Spleen (tissue), 13 donors: ENCODE measurements around the gene GCA. TPM values are rescaled to one million over a fixed set of nuclear protein-coding genes. Genes with fewer than 3 reads are reported as not detected.
A peak's percentile ranks its signal among the peaks of the same experiment; 100 is the strongest.

ENCODE experiments used
- DNase-seq: peaks from one replicate; pipeline ENCODE4 v3.0.0-alpha.2; 2020
- H3K27ac ChIP-seq, 8 donors: fragments of 200-600 bp; sonication (generic) in 7 of 8; 1 replicate in 4 of 8; 2 replicates in 4 of 8; pipeline versions ENCODE4 v1.5.0 to v1.8.0; 2016 to 2021; ENCODE audit warnings: inconsistent platforms in 4 of 8, mild to moderate bottlenecking in 4 of 8, moderate library complexity in 1 of 8
- H3K27me3 ChIP-seq, 7 donors: fragments of 200-600 bp; sonication (generic) in 6 of 7; replicated peaks in 1 of 7; 1 replicate in 4 of 7; 2 replicates in 3 of 7; pipeline versions ENCODE4 v1.5.0 to v1.8.0; 2016 to 2021; ENCODE audit warnings: inconsistent platforms in 3 of 7, mild to moderate bottlenecking in 1 of 7
- H3K36me3 ChIP-seq, 6 donors: fragments of 200-600 bp; sonication (generic) in 5 of 6; 1 replicate in 4 of 6; 2 replicates in 2 of 6; pipeline versions ENCODE4 v1.5.0 to v1.8.0; 2016 to 2021; ENCODE audit warnings: inconsistent platforms in 2 of 6
- H3K4me1 ChIP-seq, 6 donors: fragments of 200-600 bp; sonication (generic) in 5 of 6; 1 replicate in 3 of 6; 2 replicates in 3 of 6; pipeline versions ENCODE4 v1.5.0 to v1.8.0; 2016 to 2021; ENCODE audit warnings: inconsistent platforms in 3 of 6
- H3K4me3 ChIP-seq, 8 donors: fragments of 200-600 bp; sonication (generic) in 7 of 8; 1 replicate in 4 of 8; 2 replicates in 4 of 8; pipeline versions ENCODE4 v1.5.0 to v1.8.0; 2016 to 2021; ENCODE audit warnings: inconsistent platforms in 4 of 8, mild to moderate bottlenecking in 4 of 8, moderate library complexity in 2 of 8
- H3K9me3 ChIP-seq, 8 donors: fragments of 200-600 bp; sonication (generic) in 7 of 8; 1 replicate in 4 of 8; 2 replicates in 4 of 8; pipeline versions ENCODE4 v1.5.0 to v1.8.0; 2016 to 2021; ENCODE audit warnings: inconsistent platforms in 4 of 8
- POLR2A ChIP-seq, 3 donors: fragments of 450-650 bp; IDR thresholded peaks; one replicate each; pipeline ENCODE4 v1.5.1; 2017; ENCODE audit warnings: antibody characterized with exemption in 3 of 3, mild to moderate bottlenecking in 1 of 3
- POLR2AphosphoS5 ChIP-seq, 3 donors: sonication (generic); formaldehyde crosslinking; IDR thresholded peaks; one replicate each; pipeline ENCODE4 v1.5.1; 2017; ENCODE audit warnings: antibody characterized with exemption in 3 of 3
- WGBS, 5 donors: extraction: QIAGEN DNeasy Blood & Tissue Kit in 3 of 5; methylation state at CpG; one replicate each; pipeline versions ENCODE4 v1.1.5 to v1.1.7; 2013 to 2018; 5-methylcytosine and 5-hydroxymethylcytosine counted together
- intact Hi-C: fragments of 100-400 bp; cut with DNase I; formaldehyde crosslinking; loops from one replicate; pipeline ENCODE4 v1.15.0; 2023; ENCODE audit warnings: low total_unique reads
- long read RNA-seq, 2 donors: transcript quantifications; one replicate each; lab custom pipeline, GENCODE V29; 2026
- polyA plus RNA-seq, 3 donors: library from polyadenylated mRNA; stranded (reverse); fragments of 200-250 nt; gene quantifications; one replicate each; pipeline ENCODE4 v1.2.1, GENCODE V29; 2013
- total RNA-seq, 7 donors: library from RNA; depleted of rRNA in 3 of 7; stranded (reverse); fragments of >200 nt in 3 of 7; fragmentation: NEBNext Ultra II Directional in 4 of 7; extraction: Animal tissue kit (Norgen Biotek cat#: 25700) in 4 of 7; gene quantifications; one replicate each; pipeline versions ENCODE4 v1.1.0 to v1.2.1, GENCODE V29; 2016 to 2021
- TF ChIP-seq, protein P1 (sequence below), 11 experiments: fragments of 200-600 bp in 7 of 11; fragments of 450-650 bp in 4 of 11; sonication (generic) in 4 of 11; IDR thresholded peaks in 8 of 11; conservative IDR thresholded peaks in 3 of 11; 1 replicate in 7 of 11; 2 replicates in 4 of 11; pipeline versions ENCODE4 v1.4.0 to v1.8.0; 2016 to 2021; ENCODE audit warnings: antibody characterized with exemption in 11 of 11, inconsistent platforms in 4 of 11, mild to moderate bottlenecking in 1 of 11
- donor health status: healthy with polysubstance abuse.
- donor health status: DM: no; HTN: no; CAD: no; lungs with moderate emphysema.
- donor health status: DM: no; HTN: no; CAD: no.
- donor health status: Bipolar disorder and iron deficiency.
- donor health status: healthy.
- donor health status: DM: no; HTN: no; CAD: no.
- donor health status: DM: yes; HTN: yes; CAD: no.

Gene GCA, protein sequence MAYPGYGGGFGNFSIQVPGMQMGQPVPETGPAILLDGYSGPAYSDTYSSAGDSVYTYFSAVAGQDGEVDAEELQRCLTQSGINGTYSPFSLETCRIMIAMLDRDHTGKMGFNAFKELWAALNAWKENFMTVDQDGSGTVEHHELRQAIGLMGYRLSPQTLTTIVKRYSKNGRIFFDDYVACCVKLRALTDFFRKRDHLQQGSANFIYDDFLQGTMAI
- 100 to 1,000 TPM; 118 to 498 (median 190) TPM for total RNA-seq
- 10 to 100 TPM; 49.1 to 65.7 (median 50.8) TPM for polyA plus RNA-seq
- long read RNA-seq, donor 1, transcript GCA-204 (8 exons, 1,992 nt): major isoform, 22 of 31 reads
- long read RNA-seq, donor 1, partial matches to known transcripts: 8 of 31 reads
- long read RNA-seq, donor 1, other reads (novel, unspliced or antisense): 0 of 31 reads
- long read RNA-seq, donor 2, transcript GCA-204 (8 exons, 1,992 nt): major isoform, 19 of 30 reads
- long read RNA-seq, donor 2, partial matches to known transcripts: 8 of 30 reads
- long read RNA-seq, donor 2, other reads (novel, unspliced or antisense): 0 of 30 reads

DNA sequence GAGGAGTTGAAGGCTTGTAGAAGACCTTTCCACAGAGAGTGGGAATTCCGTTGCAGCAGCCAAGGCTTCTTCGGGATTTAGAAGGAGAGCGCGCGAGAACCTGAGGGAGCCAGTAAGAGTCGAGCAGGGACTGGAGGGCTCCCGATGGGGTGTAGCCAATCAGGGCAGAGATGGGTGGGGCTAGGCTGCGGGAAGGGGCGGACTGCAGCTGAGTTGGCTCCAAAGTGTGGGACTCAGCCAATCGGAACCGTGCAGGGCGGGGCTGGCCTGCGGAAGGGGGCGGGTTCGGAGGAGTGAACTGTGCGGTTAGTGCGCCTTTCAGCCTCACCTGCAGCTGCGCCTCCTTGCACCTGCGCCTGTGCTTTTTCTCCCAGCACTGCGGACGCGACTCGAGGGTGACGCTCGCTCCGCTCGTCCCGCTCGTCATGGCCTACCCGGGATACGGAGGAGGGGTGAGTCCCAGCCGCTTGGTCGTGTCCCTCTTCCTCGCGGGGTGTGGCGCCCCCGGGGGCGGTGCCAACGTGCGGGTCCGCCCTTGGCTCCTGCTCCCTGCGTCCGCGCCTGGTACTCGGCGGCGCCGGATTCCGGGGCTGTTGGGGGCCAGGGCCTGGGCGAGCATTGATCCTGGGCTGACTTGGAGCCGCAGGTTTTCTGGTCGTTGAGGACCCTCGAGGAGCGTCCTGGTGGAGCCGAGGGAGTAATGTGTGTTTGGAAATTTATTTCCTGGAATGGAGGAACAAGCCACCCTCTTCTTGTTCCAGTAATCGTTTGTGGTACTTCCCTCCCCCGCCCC is at the start of gene GCA:
TSS of gene GCA (plus strand) at position 309 of the 793 bp plus-strand sequence. CDS start at position 426, 117 bp downstream.
- WGBS, 5 donors: 0 to 2% (median 0%) methylated on average over 37 to 57 of the region's 57 CpGs
- no peaks in the 10 kb centered on the region for H3K9me3 ChIP-seq
- peaks cover 0 to 16% (median 0%) of the 10 kb centered on the region in 6 donors for H3K36me3 ChIP-seq
- intact Hi-C loops: no loop called here
- peaks cover 0 to 90% (median 22%) of the 10 kb centered on the region in 6 donors for H3K4me1 ChIP-seq
- H3K4me3 ChIP-seq: peak within 1 kb of the TSS; percentile 80 to 99 (median 92)
- peak; percentile 99 for DNase-seq
- H3K27ac ChIP-seq: peak within 1 kb of the TSS; percentile 85 to 99 (median 93)
- TF ChIP-seq POLR2A (IDR thresholded peaks at IDR 0.05) (peak in 1 of 3 donors; percentile 59), POLR2AphosphoS5 (IDR thresholded peaks at IDR 0.05) (peak; percentile 89 to 95 (median 94))
- TF ChIP-seq, protein P1, sequence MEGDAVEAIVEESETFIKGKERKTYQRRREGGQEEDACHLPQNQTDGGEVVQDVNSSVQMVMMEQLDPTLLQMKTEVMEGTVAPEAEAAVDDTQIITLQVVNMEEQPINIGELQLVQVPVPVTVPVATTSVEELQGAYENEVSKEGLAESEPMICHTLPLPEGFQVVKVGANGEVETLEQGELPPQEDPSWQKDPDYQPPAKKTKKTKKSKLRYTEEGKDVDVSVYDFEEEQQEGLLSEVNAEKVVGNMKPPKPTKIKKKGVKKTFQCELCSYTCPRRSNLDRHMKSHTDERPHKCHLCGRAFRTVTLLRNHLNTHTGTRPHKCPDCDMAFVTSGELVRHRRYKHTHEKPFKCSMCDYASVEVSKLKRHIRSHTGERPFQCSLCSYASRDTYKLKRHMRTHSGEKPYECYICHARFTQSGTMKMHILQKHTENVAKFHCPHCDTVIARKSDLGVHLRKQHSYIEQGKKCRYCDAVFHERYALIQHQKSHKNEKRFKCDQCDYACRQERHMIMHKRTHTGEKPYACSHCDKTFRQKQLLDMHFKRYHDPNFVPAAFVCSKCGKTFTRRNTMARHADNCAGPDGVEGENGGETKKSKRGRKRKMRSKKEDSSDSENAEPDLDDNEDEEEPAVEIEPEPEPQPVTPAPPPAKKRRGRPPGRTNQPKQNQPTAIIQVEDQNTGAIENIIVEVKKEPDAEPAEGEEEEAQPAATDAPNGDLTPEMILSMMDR (IDR thresholded peaks at IDR 0.05 in 8 of 11, conservative IDR thresholded peaks at IDR 0.05 in 3 of 11): peak in 8 of 11 experiments; percentile 19 to 61 (median 30)
- no peaks in the 10 kb centered on the region for H3K27me3 ChIP-seq

DNA sequence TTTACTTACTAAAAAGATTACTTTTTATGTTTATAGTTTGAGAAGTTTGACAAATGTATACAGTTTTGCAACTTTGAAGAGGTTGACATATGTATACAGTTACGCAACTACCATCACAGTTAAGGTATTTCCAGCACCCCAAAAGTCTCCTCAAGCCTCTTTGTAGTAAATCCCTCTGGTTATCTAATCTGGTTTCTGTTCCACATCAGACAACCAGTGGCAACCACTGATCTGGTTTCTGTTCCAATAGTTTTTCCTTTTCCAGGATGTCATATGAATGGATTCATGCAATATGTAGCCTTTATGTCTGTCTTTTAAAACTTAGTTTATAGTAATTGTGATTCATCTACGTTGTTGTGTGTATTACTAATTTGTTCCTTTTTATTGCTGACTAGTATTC is 48.9 kb upstream of the GCA start:
- Histone ChIP-seq H3K4me3 (no peak overlapping the region), H3K4me1 (peaks cover 0 to 20% (median 0%) of the 10 kb centered on the region in 6 donors), H3K9me3 (no peaks in the 10 kb centered on the region), H3K27ac (no peak overlapping the region), H3K27me3 (no peaks in the 10 kb centered on the region), H3K36me3 (peaks cover 0 to 64% (median 9%) of the 10 kb centered on the region in 6 donors)
- intact Hi-C loops: loop anchor here (5.0 kb wide), 1 partner anchor 73 kb away; no protein-coding TSS in a partner anchor
- 87 to 98% (median 89%) methylated on average over 2 of the region's 2 CpGs for WGBS, 5 donors
- DNase-seq: no peak
- TF ChIP-seq POLR2AphosphoS5 (IDR thresholded peaks at IDR 0.05): no peak
- TF ChIP-seq, protein P1 (IDR thresholded peaks at IDR 0.05 in 8 of 11, conservative IDR thresholded peaks at IDR 0.05 in 3 of 11): no peak

DNA sequence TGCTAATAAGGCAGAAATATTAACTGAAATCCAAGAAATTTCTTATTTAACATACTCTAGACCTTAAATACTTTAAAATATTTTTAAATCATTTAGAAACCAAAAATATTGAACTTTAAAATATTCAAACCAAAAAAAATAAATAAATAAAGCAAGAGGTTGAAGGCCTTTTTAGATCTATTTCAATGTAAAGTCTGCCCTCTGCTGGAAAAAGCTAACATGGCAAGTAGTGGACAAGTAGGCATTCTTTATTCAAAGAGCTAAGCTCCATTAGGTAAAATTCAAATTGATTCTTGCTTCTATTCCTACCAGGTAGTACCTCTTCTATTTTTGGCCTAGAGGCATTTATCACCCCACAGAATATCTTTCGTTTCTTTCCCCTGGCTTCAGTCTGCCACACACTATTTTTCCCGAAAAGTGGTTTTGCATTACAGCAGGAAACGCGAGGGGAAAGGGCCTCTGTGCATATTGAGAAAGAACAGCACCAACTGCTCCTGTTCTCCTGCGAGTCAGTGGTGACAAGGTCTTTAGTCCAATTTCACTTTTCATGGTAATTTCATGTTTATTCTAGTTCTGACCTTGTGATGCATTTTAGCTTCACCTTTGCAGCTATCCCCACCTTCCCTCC is 45.9 kb upstream of the GCA start:
- DNase-seq: no peak
- H3K4me1 ChIP-seq: peaks cover 0 to 39% (median 5%) of the 10 kb centered on the region in 6 donors
- H3K4me3 ChIP-seq: no peak overlapping the region
- no peak for TF ChIP-seq POLR2A (IDR thresholded peaks at IDR 0.05)
- TF ChIP-seq, protein P1 (IDR thresholded peaks at IDR 0.05 in 8 of 11, conservative IDR thresholded peaks at IDR 0.05 in 3 of 11): peak; percentile 50 to 92 (median 85)
- 36 to 53% (median 47%) methylated on average over 5 of the region's 5 CpGs for WGBS, 5 donors
- H3K36me3 ChIP-seq: peaks cover 0 to 36% (median 13%) of the 10 kb centered on the region in 6 donors
- H3K27me3 ChIP-seq: no peaks in the 10 kb centered on the region
- H3K27ac ChIP-seq: no peak overlapping the region
- no peaks in the 10 kb centered on the region for H3K9me3 ChIP-seq
- intact Hi-C loops: loop anchor here (5.0 kb wide), 1 partner anchor 76 kb away; no protein-coding TSS in a partner anchor
